ENCODE data around the gene CCL17.

DNA sequence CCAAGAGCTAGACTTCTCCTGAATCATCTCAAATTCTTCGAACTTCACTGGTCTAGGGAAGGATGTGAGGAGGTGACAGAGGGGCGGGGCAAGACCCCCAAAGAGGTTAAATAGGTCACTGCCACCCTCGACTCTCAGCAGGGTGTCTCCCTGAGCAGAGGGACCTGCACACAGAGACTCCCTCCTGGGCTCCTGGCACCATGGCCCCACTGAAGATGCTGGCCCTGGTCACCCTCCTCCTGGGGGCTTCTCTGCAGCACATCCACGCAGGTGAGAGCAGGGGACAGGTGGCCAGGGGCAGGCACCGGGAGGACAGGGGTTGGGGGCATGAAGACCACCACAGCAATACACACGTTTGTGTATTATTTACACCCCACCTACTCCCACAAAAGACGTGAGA lies 9.2 kb downstream of the CCL17 start:
- TF ChIP-seq CTCF (IDR thresholded peaks at IDR 0.05; ENCODE audit: low read depth, low read length, poor library complexity, severe bottlenecking), result no peak
- TF ChIP-seq EZH2phosphoT487 (IDR thresholded peaks at IDR 0.05; ENCODE audit: borderline replicate concordance, low read length), result no peak
